ENCODE data around the gene PLXNA4. TPM values are rescaled to one million over a fixed set of nuclear protein-coding genes. Genes with fewer than 3 reads are reported as not detected.

PLXNA4 gene
- total RNA-seq, 2 donors from 2014 or later = 0.41 to 2.8 TPM

- Histone ChIP-seq H3K9me3 (no peaks in the 10 kb centered on the region), H3K36me3 (no peaks in the 10 kb centered on the region), H3K4me3 (no peak overlapping the region), H3K4me1 (replicated peaks) (no peaks in the 10 kb centered on the region), H3K27ac (no peak overlapping the region), H3K27me3 (replicated peaks; ENCODE audit: insufficient read depth) (no peaks in the 10 kb centered on the region)
- intact Hi-C loops (cut with DNase I) = no loop called here
- no peak for DNase-seq (ENCODE audit: low spot score)
- no peak for TF ChIP-seq POLR2A (IDR thresholded peaks at IDR 0.05)
- no peak for TF ChIP-seq CTCF (IDR thresholded peaks at IDR 0.05)
- TF ChIP-seq POLR2AphosphoS5 (IDR thresholded peaks at IDR 0.05) = no peak
- 51% methylated on average over 2 of the region's 2 CpGs for WGBS
Observed at GRCh38 chr7:132377015-132377414, 199.3 kb downstream of the PLXNA4 start.

GRCh38 chr7:132376361-132377013, 199.8 kb downstream of the PLXNA4 start:
- Histone ChIP-seq H3K27ac (no peak overlapping the region), H3K4me1 (replicated peaks) (no peaks in the 10 kb centered on the region), H3K27me3 (replicated peaks; ENCODE audit: insufficient read depth) (no peaks in the 10 kb centered on the region), H3K9me3 (no peaks in the 10 kb centered on the region), H3K4me3 (no peak overlapping the region), H3K36me3 (no peaks in the 10 kb centered on the region)
- DNase-seq (ENCODE audit: low spot score) = no peak
- TF ChIP-seq POLR2A (IDR thresholded peaks at IDR 0.05) (no peak), POLR2AphosphoS5 (IDR thresholded peaks at IDR 0.05) (no peak), CTCF (IDR thresholded peaks at IDR 0.05) (no peak)
- WGBS = 74% methylated on average over 5 of the region's 5 CpGs
- intact Hi-C loops (cut with DNase I) = no loop called here

GRCh38 chr7:132373879-132374278, 202.4 kb downstream of the PLXNA4 start:
- Histone ChIP-seq H3K27ac (no peak overlapping the region), H3K9me3 (no peaks in the 10 kb centered on the region), H3K4me3 (no peak overlapping the region), H3K27me3 (replicated peaks; ENCODE audit: insufficient read depth) (no peaks in the 10 kb centered on the region), H3K4me1 (replicated peaks) (no peaks in the 10 kb centered on the region), H3K36me3 (no peaks in the 10 kb centered on the region)
- WGBS = 81% methylated on average over 4 of the region's 4 CpGs
- no peak for DNase-seq (ENCODE audit: low spot score)
- TF ChIP-seq POLR2A (IDR thresholded peaks at IDR 0.05) (no peak), CTCF (IDR thresholded peaks at IDR 0.05) (no peak), POLR2AphosphoS5 (IDR thresholded peaks at IDR 0.05) (no peak)
- intact Hi-C loops (cut with DNase I) = no loop called here

- intact Hi-C loops (cut with DNase I) = no loop called here
- H3K27ac ChIP-seq = no peak overlapping the region
- TF ChIP-seq CTCF (IDR thresholded peaks at IDR 0.05) (no peak), POLR2AphosphoS5 (IDR thresholded peaks at IDR 0.05) (no peak), POLR2A (IDR thresholded peaks at IDR 0.05) (no peak)
- H3K27me3 ChIP-seq (replicated peaks; ENCODE audit: insufficient read depth) = no peaks in the 10 kb centered on the region
- H3K9me3 ChIP-seq = no peaks in the 10 kb centered on the region
- H3K4me3 ChIP-seq = no peak overlapping the region
- H3K4me1 ChIP-seq (replicated peaks) = no peaks in the 10 kb centered on the region
- no peaks in the 10 kb centered on the region for H3K36me3 ChIP-seq
- WGBS = 90% methylated on average over 3 of the region's 3 CpGs
- DNase-seq (ENCODE audit: low spot score) = no peak
Observed at GRCh38 chr7:132373041-132373440, 203.2 kb downstream of the PLXNA4 start.

GRCh38 chr7:132371948-132372347, 204.3 kb downstream of the PLXNA4 start:
- no peak overlapping the region for H3K4me3 ChIP-seq
- no peaks in the 10 kb centered on the region for H3K27me3 ChIP-seq (replicated peaks; ENCODE audit: insufficient read depth)
- no peak overlapping the region for H3K27ac ChIP-seq
- no peak for DNase-seq (ENCODE audit: low spot score)
- 88% methylated on average over 3 of the region's 3 CpGs for WGBS
- H3K4me1 ChIP-seq (replicated peaks) = no peaks in the 10 kb centered on the region
- TF ChIP-seq POLR2A (IDR thresholded peaks at IDR 0.05) (no peak), CTCF (IDR thresholded peaks at IDR 0.05) (no peak), POLR2AphosphoS5 (IDR thresholded peaks at IDR 0.05) (no peak)
- no peaks in the 10 kb centered on the region for H3K36me3 ChIP-seq
- H3K9me3 ChIP-seq = no peaks in the 10 kb centered on the region
- intact Hi-C loops (cut with DNase I) = no loop called here

Measured in prostate gland (tissue), 2 donors.